Nephron progenitor cell (in vitro differentiated cells): ENCODE data around the gene MUC13.

Experiments used
- DNase-seq: peaks from one replicate; pipeline ENCODE4 v3.0.0; 2021
- H3K27ac Mint-ChIP-seq: 2 replicates; pipeline ENCODE4 v1.8.0; 2021; ENCODE audit warnings: mild to moderate bottlenecking, moderate library complexity, mixed read lengths
- H3K27me3 Mint-ChIP-seq: 2 replicates; pipeline ENCODE4 v1.8.0; 2021; ENCODE audit warnings: mild to moderate bottlenecking, low read depth, mixed read lengths; ENCODE audit not compliant: poor library complexity
- H3K36me3 Mint-ChIP-seq: 2 replicates; pipeline ENCODE4 v1.8.0; 2021; ENCODE audit warnings: low read depth, mixed read lengths
- H3K4me1 Mint-ChIP-seq: 2 replicates; pipeline ENCODE4 v1.8.0; 2021; ENCODE audit warnings: mixed read lengths
- H3K4me3 Mint-ChIP-seq: 2 replicates; pipeline ENCODE4 v1.8.0; 2021; ENCODE audit warnings: mild to moderate bottlenecking, moderate library complexity, mixed read lengths
- H3K9me3 Mint-ChIP-seq: 2 replicates; pipeline ENCODE4 v1.8.0; 2021; ENCODE audit warnings: mild to moderate bottlenecking, moderate library complexity, mixed read lengths
- TF ChIP-seq, protein P1 (sequence below): fragments of 200-600 bp; sonication (generic); IDR thresholded peaks from 2 replicates; pipeline ENCODE4 v1.5.0; 2021; ENCODE audit warnings: antibody characterized with exemption

Gene MUC13

DNA sequence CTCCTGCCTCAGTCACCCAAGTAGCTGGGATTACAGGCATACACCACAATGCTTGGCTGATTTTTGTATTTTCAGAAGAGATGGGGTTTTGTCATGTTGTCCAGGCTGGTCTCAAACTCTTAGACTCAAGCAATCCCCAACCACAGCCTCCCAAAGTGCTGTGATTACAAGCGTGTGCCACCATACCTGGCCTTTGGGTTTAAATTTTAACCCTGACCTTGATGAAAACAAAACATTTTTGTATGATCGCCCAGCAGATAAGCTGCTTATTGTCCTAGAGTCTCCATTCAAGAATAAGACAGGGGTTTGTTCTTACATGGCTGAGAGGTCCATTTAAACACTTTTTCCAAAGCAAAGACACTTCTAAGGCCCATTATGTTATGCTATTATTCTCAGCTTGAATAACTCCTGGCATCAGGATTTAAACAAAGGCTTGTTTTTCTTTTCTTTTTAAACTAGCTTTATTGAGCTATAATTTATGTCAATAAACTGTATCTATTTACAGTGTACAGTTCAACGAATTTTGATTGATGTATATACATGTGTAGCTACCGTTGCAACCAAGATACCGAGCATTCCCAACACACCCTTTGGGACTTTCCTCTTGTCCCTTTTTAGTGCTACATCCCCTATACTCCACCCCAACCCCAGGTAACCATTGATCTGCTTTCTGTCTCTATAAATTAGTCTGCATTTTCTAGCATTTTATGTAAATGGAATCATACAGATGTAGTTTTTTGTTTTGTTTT is 1.4 kb upstream of the MUC13 start:
- H3K27me3 Mint-ChIP-seq = peaks cover 10% of the 10 kb centered on the region
- H3K27ac Mint-ChIP-seq = no peak overlapping the region
- H3K4me3 Mint-ChIP-seq = no peak overlapping the region
- TF ChIP-seq, protein P1, sequence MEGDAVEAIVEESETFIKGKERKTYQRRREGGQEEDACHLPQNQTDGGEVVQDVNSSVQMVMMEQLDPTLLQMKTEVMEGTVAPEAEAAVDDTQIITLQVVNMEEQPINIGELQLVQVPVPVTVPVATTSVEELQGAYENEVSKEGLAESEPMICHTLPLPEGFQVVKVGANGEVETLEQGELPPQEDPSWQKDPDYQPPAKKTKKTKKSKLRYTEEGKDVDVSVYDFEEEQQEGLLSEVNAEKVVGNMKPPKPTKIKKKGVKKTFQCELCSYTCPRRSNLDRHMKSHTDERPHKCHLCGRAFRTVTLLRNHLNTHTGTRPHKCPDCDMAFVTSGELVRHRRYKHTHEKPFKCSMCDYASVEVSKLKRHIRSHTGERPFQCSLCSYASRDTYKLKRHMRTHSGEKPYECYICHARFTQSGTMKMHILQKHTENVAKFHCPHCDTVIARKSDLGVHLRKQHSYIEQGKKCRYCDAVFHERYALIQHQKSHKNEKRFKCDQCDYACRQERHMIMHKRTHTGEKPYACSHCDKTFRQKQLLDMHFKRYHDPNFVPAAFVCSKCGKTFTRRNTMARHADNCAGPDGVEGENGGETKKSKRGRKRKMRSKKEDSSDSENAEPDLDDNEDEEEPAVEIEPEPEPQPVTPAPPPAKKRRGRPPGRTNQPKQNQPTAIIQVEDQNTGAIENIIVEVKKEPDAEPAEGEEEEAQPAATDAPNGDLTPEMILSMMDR = no peak
- H3K4me1 Mint-ChIP-seq = no peaks in the 10 kb centered on the region
- H3K9me3 Mint-ChIP-seq = peaks cover 3% of the 10 kb centered on the region
- H3K36me3 Mint-ChIP-seq = no peaks in the 10 kb centered on the region
- DNase-seq = no peak

DNA sequence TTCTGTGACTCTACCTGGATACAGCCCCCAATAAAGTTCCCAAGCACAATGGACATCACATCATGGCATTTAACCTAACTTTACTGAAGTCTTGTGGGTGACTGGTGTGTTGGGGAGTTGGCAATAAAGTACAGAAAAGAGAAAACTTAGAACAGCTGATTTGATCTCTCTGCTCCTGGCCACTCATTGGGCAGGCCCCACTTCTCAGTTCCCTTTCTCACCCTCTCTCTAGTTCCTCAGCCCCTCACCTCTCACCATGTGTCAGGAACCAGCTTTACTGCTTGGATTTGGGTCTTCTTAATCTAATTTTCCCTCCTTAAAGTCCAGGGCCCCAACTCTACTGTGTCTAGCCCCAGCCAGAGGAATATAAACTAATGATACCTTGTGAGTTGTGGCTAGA is 713 bp upstream of the MUC13 start:
- Mint-ChIP-seq H3K4me1 (no peaks in the 10 kb centered on the region), H3K27me3 (peaks cover 10% of the 10 kb centered on the region)
- TF ChIP-seq, protein P1 = no peak

GRCh38 chr3:124928333-124929202 is 6.0 kb downstream of the MUC13 start:
- no peaks in the 10 kb centered on the region for H3K36me3 Mint-ChIP-seq
- DNase-seq = peak; percentile 63
- no peaks in the 10 kb centered on the region for H3K9me3 Mint-ChIP-seq
- no peak overlapping the region for H3K4me3 Mint-ChIP-seq
- H3K27me3 Mint-ChIP-seq = peaks cover 5% of the 10 kb centered on the region
- H3K27ac Mint-ChIP-seq = no peak overlapping the region
- TF ChIP-seq, protein P1 = peak; percentile 73
- no peaks in the 10 kb centered on the region for H3K4me1 Mint-ChIP-seq

More for the DNA sequence above, 713 bp upstream of the MUC13 start:
- no peak overlapping the region for H3K4me3 Mint-ChIP-seq
- no peaks in the 10 kb centered on the region for H3K36me3 Mint-ChIP-seq
- H3K27ac Mint-ChIP-seq = no peak overlapping the region
- H3K9me3 Mint-ChIP-seq = peaks cover 3% of the 10 kb centered on the region
- DNase-seq = no peak

- Mint-ChIP-seq H3K4me1 (no peaks in the 10 kb centered on the region), H3K9me3 (no peaks in the 10 kb centered on the region), H3K4me3 (no peak overlapping the region), H3K36me3 (no peaks in the 10 kb centered on the region), H3K27ac (no peak overlapping the region), H3K27me3 (peaks cover 5% of the 10 kb centered on the region)
- no peak for DNase-seq
- TF ChIP-seq, protein P1 = no peak
Observed at GRCh38 chr3:124927574-124928045, 6.9 kb downstream of the MUC13 start.

DNA sequence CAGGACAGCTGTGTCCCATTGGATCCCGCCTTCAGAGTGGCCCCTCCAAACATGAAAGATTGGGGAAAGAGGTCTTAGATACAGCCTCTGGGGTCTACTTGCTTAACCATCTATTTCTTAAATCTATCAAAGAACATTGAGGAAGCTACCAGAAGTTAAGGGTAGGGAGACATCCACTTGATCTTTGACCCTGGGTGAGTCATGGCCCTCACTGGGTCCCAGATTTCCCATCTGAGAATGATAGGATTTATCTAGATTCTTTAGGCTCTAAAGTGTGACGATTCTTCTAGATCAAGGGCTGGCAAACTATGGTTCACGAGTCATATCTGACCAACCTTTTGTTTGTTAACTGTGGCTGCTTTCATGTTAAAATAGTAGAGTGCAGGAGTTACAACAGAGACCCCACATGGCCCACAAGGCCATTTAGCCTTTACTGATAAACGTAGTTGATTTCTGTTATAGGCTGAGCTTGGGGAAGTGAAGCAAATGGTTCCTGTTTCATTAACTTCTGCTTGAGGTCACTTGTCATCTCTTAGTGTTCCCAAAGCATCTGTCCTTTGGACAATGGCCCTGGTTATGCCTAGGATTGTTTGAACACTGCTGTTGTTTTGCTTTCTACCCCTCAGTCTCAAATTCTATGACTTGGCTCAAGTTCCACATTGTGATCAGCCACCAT is 8.0 kb downstream of the MUC13 start:
- H3K36me3 Mint-ChIP-seq = no peaks in the 10 kb centered on the region
- TF ChIP-seq, protein P1 = no peak
- no peaks in the 10 kb centered on the region for H3K4me1 Mint-ChIP-seq
- H3K4me3 Mint-ChIP-seq = no peak overlapping the region
- no peak overlapping the region for H3K27ac Mint-ChIP-seq
- H3K9me3 Mint-ChIP-seq = no peaks in the 10 kb centered on the region
- no peak for DNase-seq
- peaks cover 5% of the 10 kb centered on the region for H3K27me3 Mint-ChIP-seq
